Keratinocyte (primary cell): ENCODE data around the gene FGF2. TPM values are rescaled to one million over a fixed set of nuclear protein-coding genes. Genes with fewer than 3 reads are reported as not detected.
"Not testable (repeated sequence)": the region's sequence is repeated elsewhere in the genome, so short reads cannot be mapped to it uniquely, and the experiment has no call there.

ENCODE experiments used
- DNase-seq: peaks from one replicate; pipeline ENCODE4 v3.0.0-alpha.2; 2011; ENCODE audit warnings: low read depth, missing footprints, low spot score
- FAIRE-seq: peaks from 2 replicates; lab custom pipeline; 2011; peaks lifted over from hg19 to GRCh38; lab: Jason Lieb, UNC
- H2AFZ ChIP-seq: 2 replicates; pipeline ENCODE4 v1.6.0; 2012; ENCODE audit warnings: low read length, control low read depth, inconsistent platforms; ENCODE audit not compliant: control insufficient read depth
- H3K27ac ChIP-seq: 2 replicates; pipeline ENCODE4 v1.5.1; 2011; ENCODE audit warnings: low read length; ENCODE audit not compliant: control insufficient read depth, insufficient read depth
- H3K27me3 ChIP-seq: 3 replicates; pipeline ENCODE4 v1.6.0; 2011; ENCODE audit warnings: low read length; ENCODE audit not compliant: control insufficient read depth, insufficient read depth; ENCODE audit errors: extremely low read depth
- H3K36me3 ChIP-seq, 2 experiments: 2 replicates in 1 of 2; 3 replicates in 1 of 2; pipeline ENCODE4 v1.5.1; 2011; ENCODE audit warnings: low read length in 2 of 2, mild to moderate bottlenecking in 1 of 2; ENCODE audit not compliant: control insufficient read depth in 2 of 2, insufficient read depth in 2 of 2; ENCODE audit errors: extremely low read depth in 1 of 2
- H3K4me1 ChIP-seq: 3 replicates; pipeline ENCODE4 v1.5.1; 2011; ENCODE audit warnings: low read length; ENCODE audit not compliant: control insufficient read depth, insufficient read depth; ENCODE audit errors: extremely low read depth
- H3K4me2 ChIP-seq: 3 replicates; pipeline ENCODE4 v1.6.0; 2011; ENCODE audit warnings: low read depth, low read length; ENCODE audit not compliant: control insufficient read depth, insufficient read depth; ENCODE audit errors: extremely low read depth
- H3K4me3 ChIP-seq, 3 experiments: fragments of 200-600 bp in 1 of 3; sonication (generic) in 1 of 3; 2 replicates in 2 of 3; 3 replicates in 1 of 3; pipeline ENCODE4 v1.5.1; 2011 to 2016; ENCODE audit warnings: low read length in 3 of 3, mild to moderate bottlenecking in 3 of 3, control low read depth in 2 of 3, inconsistent platforms in 1 of 3, low read depth in 1 of 3, mixed read lengths in 1 of 3, mixed run types in 1 of 3, moderate library complexity in 1 of 3; ENCODE audit not compliant: control insufficient read depth in 2 of 3, insufficient read depth in 2 of 3; ENCODE audit errors: extremely low read depth in 1 of 3
- H3K79me2 ChIP-seq: 2 replicates; pipeline ENCODE4 v1.6.0; 2012; ENCODE audit warnings: low read length; ENCODE audit not compliant: control insufficient read depth, insufficient read depth
- H3K9ac ChIP-seq: 3 replicates; pipeline ENCODE4 v1.6.0; 2011; ENCODE audit warnings: low read length; ENCODE audit not compliant: control insufficient read depth, insufficient read depth; ENCODE audit errors: extremely low read depth
- H3K9me1 ChIP-seq: 3 replicates; pipeline ENCODE4 v1.6.0; 2011; ENCODE audit warnings: low read length; ENCODE audit not compliant: control insufficient read depth, insufficient read depth; ENCODE audit errors: extremely low read depth
- H3K9me3 ChIP-seq: 2 replicates; pipeline ENCODE4 v1.5.1; 2012; ENCODE audit warnings: low read depth, low read length; ENCODE audit not compliant: control insufficient read depth
- H4K20me1 ChIP-seq: 3 replicates; pipeline ENCODE4 v1.6.0; 2011; ENCODE audit warnings: low read length; ENCODE audit not compliant: control insufficient read depth, insufficient read depth; ENCODE audit errors: extremely low read depth
- CTCF ChIP-seq, 3 experiments: IDR thresholded peaks in 1 of 3; conservative IDR thresholded peaks in 1 of 3; optimal IDR thresholded peaks in 1 of 3; 2 replicates in 2 of 3; 3 replicates in 1 of 3; pipeline versions ENCODE3 to v1.5.1; 2011; ENCODE audit warnings: low read length in 3 of 3, mild to moderate bottlenecking in 3 of 3, moderate library complexity in 2 of 3, control low read depth in 1 of 3, inconsistent platforms in 1 of 3; ENCODE audit not compliant: insufficient read depth in 2 of 3; ENCODE audit errors: extremely low read depth in 1 of 3
- EZH2 ChIP-seq: IDR thresholded peaks from one replicate; pipeline ENCODE4 v1.6.1; 2012; ENCODE audit warnings: inconsistent platforms, mild to moderate bottlenecking, low read length, moderate library complexity
- dilution Hi-C: fragments of 300-500 bp; cut with MboI; formaldehyde crosslinking; loops from one replicate; pipeline ENCODE4 v1.7.0; 2020; ENCODE audit warnings: low sequenced_read_pairs; ENCODE audit not compliant: extremely low pct_ligation_motif_present
- polyA plus RNA-seq, 5 experiments: library from polyadenylated mRNA; depleted of rRNA in 3 of 5; stranded (reverse) in 3 of 5; stranded (forward) in 1 of 5; unstranded in 1 of 5; fragments of >200 nt; gene quantifications; 1 replicate in 1 of 5; 2 replicates in 3 of 5; 3 replicates in 1 of 5; pipeline versions ENCODE4 v1.2.1 to v1.2.3, GENCODE V29; 2011 to 2012; ENCODE audit warnings: missing spikeins in 2 of 5, low read depth in 1 of 5, low replicate concordance in 1 of 5

The FGF2 gene
- polyA plus RNA-seq, 1 donor (not counting 4 experiments of a cell fraction or from before 2014, with no cell fraction given): 1.7 TPM

DNA sequence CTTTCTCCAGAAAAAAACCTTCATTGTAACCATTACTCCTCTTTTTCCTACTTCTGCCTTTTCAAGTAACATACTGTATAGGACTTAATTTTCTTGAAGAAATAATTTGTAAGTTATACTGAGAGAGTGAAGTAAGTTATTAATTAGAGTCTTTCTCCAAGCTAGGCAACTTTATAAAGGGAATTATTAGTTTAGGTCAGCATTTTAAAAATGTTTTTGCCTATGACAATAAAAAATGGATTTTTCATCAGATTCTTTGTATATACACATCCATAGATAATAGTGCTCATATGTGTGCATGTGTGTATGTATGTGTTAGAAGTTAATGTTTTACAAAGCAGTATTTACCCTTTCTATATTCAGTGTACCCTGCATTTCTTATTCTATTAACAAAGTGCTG lies 106.1 kb downstream of the FGF2 start:
- TF ChIP-seq EZH2 (no peak), CTCF (optimal IDR thresholded peaks at IDR 0.05 in 1 of 3, IDR thresholded peaks at IDR 0.05 in 1 of 3, conservative IDR thresholded peaks at IDR 0.05 in 1 of 3; ENCODE audit: extremely low read depth in 1 of 3, insufficient read depth in 2 of 3, low read length in 3 of 3) (no peak)
- FAIRE-seq: no peak
- Histone ChIP-seq H3K9me3 (no peaks in the 10 kb centered on the region), H3K4me1 (no peaks in the 10 kb centered on the region), H3K9me1 (no peaks in the 10 kb centered on the region), H2AFZ (no peak overlapping the region), H3K79me2 (no peaks in the 10 kb centered on the region), H3K4me2 (no peak overlapping the region), H3K9ac (no peak overlapping the region), H4K20me1 (no peaks in the 10 kb centered on the region), H3K27me3 (no peaks in the 10 kb centered on the region), H3K27ac (no peak overlapping the region), H3K4me3 (no peak overlapping the region), H3K36me3 (peaks cover 0 to 3% of the 10 kb centered on the region in 2 experiments)
- no peak for DNase-seq
- dilution Hi-C loops: no loop called here

DNA sequence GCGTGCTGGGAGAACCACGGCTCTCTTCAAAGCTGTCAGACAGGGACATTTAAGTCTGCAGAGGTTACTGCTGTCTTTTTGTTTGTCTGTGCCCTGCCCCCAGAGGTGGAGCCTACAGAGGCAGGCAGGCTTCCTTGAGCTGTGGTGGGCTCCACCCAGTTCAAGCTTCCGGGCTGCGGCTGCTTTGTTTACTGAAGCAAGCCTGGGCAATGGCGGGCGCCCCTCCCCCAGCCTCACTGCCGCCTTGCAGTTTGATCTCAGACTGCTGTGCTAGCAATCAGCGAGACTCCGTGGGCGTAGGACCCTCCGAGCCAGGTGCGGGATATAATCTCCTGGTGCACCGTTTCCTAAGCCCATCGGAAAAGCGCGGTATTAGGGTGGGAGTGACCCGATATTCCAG lies 118.5 kb downstream of the FGF2 start:
- DNase-seq, FAIRE-seq, H3K9me1 ChIP-seq, H2AFZ ChIP-seq, H3K4me1 ChIP-seq, H3K9me3 ChIP-seq, H3K27ac ChIP-seq, H3K4me3 ChIP-seq, H3K9ac ChIP-seq, H3K27me3 ChIP-seq, dilution Hi-C loops, H3K4me2 ChIP-seq, H4K20me1 ChIP-seq, H3K79me2 ChIP-seq: not testable (repeated sequence)
- peaks cover 4 to 10% of the 10 kb centered on the region in 2 experiments for H3K36me3 ChIP-seq

DNA sequence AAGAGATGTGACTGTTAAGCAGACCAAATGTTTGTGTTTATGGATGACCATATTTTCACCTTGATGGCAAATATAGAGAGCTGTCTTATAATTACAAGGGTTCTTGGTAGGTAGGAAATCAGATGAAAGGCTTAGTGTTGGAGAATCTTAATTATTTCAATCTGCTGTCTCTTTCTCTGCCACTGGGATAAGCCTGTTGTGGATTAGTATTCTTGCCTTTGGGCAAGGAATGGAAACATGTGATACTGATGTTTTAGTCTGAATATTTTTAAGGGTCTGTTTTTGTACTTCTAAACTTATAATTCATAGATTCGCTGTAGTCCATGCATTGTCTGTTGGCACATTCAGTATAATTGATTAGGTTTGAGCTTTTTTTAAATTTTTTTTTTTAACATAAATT lies 119.5 kb downstream of the FGF2 start:
- no peak overlapping the region for H3K4me2 ChIP-seq
- H3K9me1 ChIP-seq: no peaks in the 10 kb centered on the region
- no peaks in the 10 kb centered on the region for H3K27me3 ChIP-seq
- no peaks in the 10 kb centered on the region for H3K4me1 ChIP-seq
- H3K9me3 ChIP-seq: no peaks in the 10 kb centered on the region
- no peak overlapping the region for H3K27ac ChIP-seq
- no peak for TF ChIP-seq EZH2
- no peak for TF ChIP-seq CTCF (optimal IDR thresholded peaks at IDR 0.05 in 1 of 3, IDR thresholded peaks at IDR 0.05 in 1 of 3, conservative IDR thresholded peaks at IDR 0.05 in 1 of 3; ENCODE audit: extremely low read depth in 1 of 3, insufficient read depth in 2 of 3, low read length in 3 of 3)
- no peak overlapping the region for H2AFZ ChIP-seq
- dilution Hi-C loops: no loop called here
- no peaks in the 10 kb centered on the region for H3K79me2 ChIP-seq
- H3K36me3 ChIP-seq: peaks cover 4 to 15% of the 10 kb centered on the region in 2 experiments
- FAIRE-seq (no peak), DNase-seq (no peak)
- no peak overlapping the region for H3K9ac ChIP-seq
- H3K4me3 ChIP-seq: no peak overlapping the region
- no peaks in the 10 kb centered on the region for H4K20me1 ChIP-seq
